Liver (tissue), 3 donors: ENCODE results near the gene CXCR1.

ENCODE experiments used
- CTCF ChIP-seq: fragments of 150-350 bp; IDR thresholded peaks from 2 replicates; pipeline ENCODE4 v1.5.1; 2017; ENCODE audit warnings: improper control_type of control experiment, low read depth, low read length; ENCODE audit not compliant: missing input control
- EGR1 ChIP-seq, 2 donors: IDR thresholded peaks; 2 replicates each; pipeline ENCODE4 v1.6.1; 2016 to 2018; ENCODE audit warnings: antibody characterized with exemption in 2 of 2, low read depth in 2 of 2
- REST ChIP-seq: IDR thresholded peaks from 2 replicates; pipeline ENCODE4 v1.6.1; 2016; ENCODE audit warnings: antibody characterized with exemption, mild to moderate bottlenecking
- YY1 ChIP-seq: IDR thresholded peaks from 2 replicates; pipeline ENCODE4 v1.6.1; 2016; ENCODE audit warnings: antibody characterized with exemption, mild to moderate bottlenecking
- donor health status: healthy.
- donor health status: healthy.

- TF ChIP-seq CTCF: no peak
- no peak for TF ChIP-seq EGR1 (IDR thresholded peaks at IDR 0.05; ENCODE audit: low read depth in 2 of 2)
- TF ChIP-seq YY1: no peak
- no peak for TF ChIP-seq REST
Observed at GRCh38 chr2:218149098-218149497, 17.7 kb downstream of the CXCR1 start.
